Gastroesophageal sphincter (tissue), 3 donors: Measurements from ENCODE around the gene CDKN2AIP.

Source experiments
- EP300 ChIP-seq: sonication (generic); formaldehyde crosslinking; IDR thresholded peaks from one replicate; pipeline ENCODE4 v1.6.1; 2017; ENCODE audit warnings: antibody characterized with exemption, mild to moderate bottlenecking
- POLR2A ChIP-seq, 2 donors: fragments of 450-650 bp; IDR thresholded peaks; one replicate each; pipeline ENCODE4 v1.6.1; 2017; ENCODE audit warnings: antibody characterized with exemption in 2 of 2, mild to moderate bottlenecking in 2 of 2, moderate library complexity in 1 of 2
- POLR2AphosphoS5 ChIP-seq: sonication (generic); formaldehyde crosslinking; IDR thresholded peaks from one replicate; pipeline ENCODE4 v1.6.1; 2017; ENCODE audit warnings: antibody characterized with exemption
- TF ChIP-seq, protein P1 (sequence below), 4 experiments: fragments of 200-600 bp in 2 of 4; fragments of 450-650 bp in 2 of 4; sonication (generic) in 1 of 4; IDR thresholded peaks; one replicate each; pipeline ENCODE4 v1.5.1; 2017 to 2019; ENCODE audit warnings: antibody characterized with exemption in 4 of 4, mild to moderate bottlenecking in 2 of 4, moderate library complexity in 2 of 4

DNA sequence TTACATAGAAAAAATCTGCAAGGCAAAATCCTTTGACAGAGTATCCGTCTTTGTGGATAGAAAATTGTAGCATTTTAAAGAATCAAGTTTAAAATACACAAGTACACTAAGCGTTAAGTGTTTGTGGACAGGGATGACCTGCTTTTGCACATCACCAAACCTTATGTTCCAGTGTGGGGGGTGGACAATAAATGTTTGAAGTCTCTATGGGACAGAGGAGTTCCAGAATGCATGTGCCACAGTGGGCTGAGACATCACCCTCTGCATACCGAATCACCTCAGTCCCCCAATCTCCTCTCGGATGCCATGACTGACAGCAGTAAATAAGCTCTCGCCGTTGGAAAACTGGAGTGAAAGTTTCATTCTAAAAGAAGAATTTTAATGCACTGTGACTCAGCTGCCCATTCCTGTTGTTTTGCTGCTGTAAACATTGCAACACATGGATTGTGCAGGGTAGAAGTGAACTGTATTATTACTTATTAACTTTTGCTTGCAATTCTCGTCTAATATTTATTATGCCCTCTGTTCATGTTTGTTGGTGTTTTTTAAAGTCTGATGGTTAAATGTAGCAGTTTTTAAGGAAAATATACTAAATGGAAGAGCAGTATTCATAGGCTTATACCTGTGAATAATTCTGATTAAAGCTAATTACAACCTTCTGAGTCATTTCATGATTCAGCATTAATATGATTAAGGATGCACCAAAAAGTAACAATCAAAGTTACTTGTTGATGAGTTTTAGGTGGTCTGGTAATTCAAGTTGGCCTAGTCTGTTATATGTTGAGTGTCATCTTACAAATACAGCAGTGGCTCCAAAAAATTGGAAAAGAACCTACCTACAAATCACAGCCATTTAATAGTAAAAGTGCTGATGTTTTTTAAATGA, 24.0 kb downstream of the CDKN2AIP start:
- TF ChIP-seq, protein P1, sequence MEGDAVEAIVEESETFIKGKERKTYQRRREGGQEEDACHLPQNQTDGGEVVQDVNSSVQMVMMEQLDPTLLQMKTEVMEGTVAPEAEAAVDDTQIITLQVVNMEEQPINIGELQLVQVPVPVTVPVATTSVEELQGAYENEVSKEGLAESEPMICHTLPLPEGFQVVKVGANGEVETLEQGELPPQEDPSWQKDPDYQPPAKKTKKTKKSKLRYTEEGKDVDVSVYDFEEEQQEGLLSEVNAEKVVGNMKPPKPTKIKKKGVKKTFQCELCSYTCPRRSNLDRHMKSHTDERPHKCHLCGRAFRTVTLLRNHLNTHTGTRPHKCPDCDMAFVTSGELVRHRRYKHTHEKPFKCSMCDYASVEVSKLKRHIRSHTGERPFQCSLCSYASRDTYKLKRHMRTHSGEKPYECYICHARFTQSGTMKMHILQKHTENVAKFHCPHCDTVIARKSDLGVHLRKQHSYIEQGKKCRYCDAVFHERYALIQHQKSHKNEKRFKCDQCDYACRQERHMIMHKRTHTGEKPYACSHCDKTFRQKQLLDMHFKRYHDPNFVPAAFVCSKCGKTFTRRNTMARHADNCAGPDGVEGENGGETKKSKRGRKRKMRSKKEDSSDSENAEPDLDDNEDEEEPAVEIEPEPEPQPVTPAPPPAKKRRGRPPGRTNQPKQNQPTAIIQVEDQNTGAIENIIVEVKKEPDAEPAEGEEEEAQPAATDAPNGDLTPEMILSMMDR (IDR thresholded peaks at IDR 0.05) = no peak
- TF ChIP-seq POLR2A (IDR thresholded peaks at IDR 0.05) = no peak
- no peak for TF ChIP-seq EP300
- no peak for TF ChIP-seq POLR2AphosphoS5
